Smooth muscle cell (in vitro differentiated cells): ENCODE data around the gene F8A1. TPM values are rescaled to one million over a fixed set of nuclear protein-coding genes. Genes with fewer than 3 reads are reported as not detected.

Experiments used
- DNase-seq: peaks from one replicate; lab custom pipeline; 2025; ENCODE audit not compliant: unreplicated experiment; lab: John Stamatoyannopoulos, UW
- H2AFZ ChIP-seq: fragments of 200-600 bp; sonication (generic); 2 replicates; pipeline ENCODE4 v1.6.0; 2016; ENCODE audit warnings: antibody characterized with exemption, low read depth, mild to moderate bottlenecking
- H3F3A ChIP-seq: fragments of 200-600 bp; sonication (generic); 2 replicates; pipeline ENCODE4 v1.6.0; 2017; ENCODE audit warnings: antibody characterized with exemption, low read depth
- H3K27ac ChIP-seq: fragments of 200-600 bp; sonication (generic); 2 replicates; pipeline ENCODE4 v1.5.1; 2016; ENCODE audit warnings: low read depth, mild to moderate bottlenecking
- H3K27me3 ChIP-seq: fragments of 200-600 bp; sonication (generic); 2 replicates; pipeline ENCODE4 v1.6.1; 2016; ENCODE audit warnings: low read depth, mild to moderate bottlenecking
- H3K36me3 ChIP-seq: fragments of 200-600 bp; sonication (generic); 2 replicates; pipeline ENCODE4 v1.5.1; 2016; ENCODE audit warnings: low read depth
- H3K4me1 ChIP-seq: fragments of 200-600 bp; sonication (generic); 2 replicates; pipeline ENCODE4 v1.5.1; 2016; ENCODE audit warnings: low read depth
- H3K4me2 ChIP-seq: fragments of 200-600 bp; sonication (generic); 2 replicates; pipeline ENCODE4 v1.6.0; 2016; ENCODE audit warnings: mild to moderate bottlenecking
- H3K4me3 ChIP-seq: fragments of 200-600 bp; sonication (generic); 2 replicates; pipeline ENCODE4 v1.5.1; 2016; ENCODE audit warnings: mild to moderate bottlenecking
- H3K79me2 ChIP-seq: fragments of 200-600 bp; sonication (generic); 2 replicates; pipeline ENCODE4 v1.6.0; 2016; ENCODE audit warnings: low read depth, mild to moderate bottlenecking
- H3K9ac ChIP-seq: fragments of 200-600 bp; sonication (generic); 2 replicates; pipeline ENCODE4 v1.6.0; 2016; ENCODE audit warnings: low read depth
- H3K9me3 ChIP-seq: fragments of 200-600 bp; sonication (generic); replicated peaks from 2 replicates; pipeline ENCODE4 v1.5.1; 2016; ENCODE audit warnings: low read depth
- H4K20me1 ChIP-seq: fragments of 200-600 bp; sonication (generic); 2 replicates; pipeline ENCODE4 v1.6.0; 2016; ENCODE audit warnings: low read depth
- WGBS: methylation state at CpG from one replicate; pipeline ENCODE4 v1.1.7; 2016; ENCODE audit warnings: low lambda C conversion rate; 5-methylcytosine and 5-hydroxymethylcytosine counted together
- polyA plus RNA-seq: library from polyadenylated mRNA; unstranded; fragments of >200 nt; fragmentation: Nextera tagmentation; extraction: Ambion mirVana; gene quantifications from 2 replicates; pipeline ENCODE4 v1.2.1, GENCODE V29; 2016
- total RNA-seq: library from RNA; depleted of rRNA; stranded (reverse); fragments of >200 nt; gene quantifications from 2 replicates; pipeline ENCODE4 v1.2.3, GENCODE V29; 2014
- TF ChIP-seq, protein P1 (sequence below): fragments of 200-600 bp; sonication (generic); IDR thresholded peaks from 2 replicates; pipeline ENCODE4 v1.5.1; 2017; ENCODE audit warnings: borderline replicate concordance, mild to moderate bottlenecking, antibody characterized with exemption; ENCODE audit not compliant: insufficient read depth, poor library complexity, severe bottlenecking

The F8A1 gene
- total and polyA plus RNA-seq, 2 experiments from 2014 or later, result 7.5 to 38.2 TPM

GRCh38 chrX:154890990-154891639 lies 5.0 kb downstream of the F8A1 start:
- H3K27me3 ChIP-seq, result no peaks in the 10 kb centered on the region
- 46% methylated on average over 1 of the region's 1 CpG for WGBS
- no peak overlapping the region for H3K4me3 ChIP-seq
- no peaks in the 10 kb centered on the region for H4K20me1 ChIP-seq
- no peak overlapping the region for H3K27ac ChIP-seq
- no peaks in the 10 kb centered on the region for H3K4me1 ChIP-seq
- H3K4me2 ChIP-seq, result no peak overlapping the region
- no peaks in the 10 kb centered on the region for H3K9me3 ChIP-seq
- no peaks in the 10 kb centered on the region for H3F3A ChIP-seq
- H2AFZ ChIP-seq, result no peak overlapping the region
- no peaks in the 10 kb centered on the region for H3K79me2 ChIP-seq
- DNase-seq, result no peak
- no peak overlapping the region for H3K9ac ChIP-seq
- TF ChIP-seq, protein P1, sequence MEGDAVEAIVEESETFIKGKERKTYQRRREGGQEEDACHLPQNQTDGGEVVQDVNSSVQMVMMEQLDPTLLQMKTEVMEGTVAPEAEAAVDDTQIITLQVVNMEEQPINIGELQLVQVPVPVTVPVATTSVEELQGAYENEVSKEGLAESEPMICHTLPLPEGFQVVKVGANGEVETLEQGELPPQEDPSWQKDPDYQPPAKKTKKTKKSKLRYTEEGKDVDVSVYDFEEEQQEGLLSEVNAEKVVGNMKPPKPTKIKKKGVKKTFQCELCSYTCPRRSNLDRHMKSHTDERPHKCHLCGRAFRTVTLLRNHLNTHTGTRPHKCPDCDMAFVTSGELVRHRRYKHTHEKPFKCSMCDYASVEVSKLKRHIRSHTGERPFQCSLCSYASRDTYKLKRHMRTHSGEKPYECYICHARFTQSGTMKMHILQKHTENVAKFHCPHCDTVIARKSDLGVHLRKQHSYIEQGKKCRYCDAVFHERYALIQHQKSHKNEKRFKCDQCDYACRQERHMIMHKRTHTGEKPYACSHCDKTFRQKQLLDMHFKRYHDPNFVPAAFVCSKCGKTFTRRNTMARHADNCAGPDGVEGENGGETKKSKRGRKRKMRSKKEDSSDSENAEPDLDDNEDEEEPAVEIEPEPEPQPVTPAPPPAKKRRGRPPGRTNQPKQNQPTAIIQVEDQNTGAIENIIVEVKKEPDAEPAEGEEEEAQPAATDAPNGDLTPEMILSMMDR, result no peak
- H3K36me3 ChIP-seq, result no peaks in the 10 kb centered on the region

- Histone ChIP-seq H3K4me3 (no peak overlapping the region), H3K4me2 (no peak overlapping the region), H4K20me1 (no peaks in the 10 kb centered on the region), H3K27ac (no peak overlapping the region), H2AFZ (no peak overlapping the region), H3K9me3 (no peaks in the 10 kb centered on the region), H3K4me1 (no peaks in the 10 kb centered on the region), H3K79me2 (no peaks in the 10 kb centered on the region), H3K27me3 (no peaks in the 10 kb centered on the region), H3K36me3 (no peaks in the 10 kb centered on the region), H3F3A (no peaks in the 10 kb centered on the region), H3K9ac (no peak overlapping the region)
- no peak for DNase-seq
- 61% methylated on average over 1 of the region's 1 CpG for WGBS
- TF ChIP-seq, protein P1, result no peak
These were observed 6.1 kb downstream of the F8A1 start for GRCh38 chrX:154892296-154892695.

DNA sequence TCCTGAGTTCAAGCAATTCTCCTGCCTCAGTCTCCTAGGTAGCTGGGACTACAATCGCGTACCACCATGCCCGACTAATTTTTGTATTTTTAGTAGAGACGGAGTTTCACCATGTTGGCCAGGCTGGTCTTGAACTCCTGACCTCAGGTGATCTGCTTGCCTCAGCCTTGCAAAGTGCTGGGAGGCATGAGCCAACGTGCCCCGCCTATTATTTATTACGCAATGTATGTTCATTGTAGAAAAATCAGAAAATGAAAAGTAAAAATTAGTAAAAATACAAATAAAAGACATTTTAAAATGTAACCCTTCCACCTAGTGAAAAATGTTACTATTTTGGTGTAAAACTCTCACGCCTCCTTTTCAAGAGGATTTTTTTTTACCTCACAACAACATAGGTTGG lies 14.2 kb downstream of the F8A1 start:
- no peak overlapping the region for H3K4me3 ChIP-seq
- H3K27me3 ChIP-seq, result no peaks in the 10 kb centered on the region
- H3F3A ChIP-seq, result no peaks in the 10 kb centered on the region
- no peak for DNase-seq
- WGBS, result 85% methylated on average over 8 of the region's 8 CpGs
- no peak overlapping the region for H3K9ac ChIP-seq
- no peaks in the 10 kb centered on the region for H3K36me3 ChIP-seq
- TF ChIP-seq, protein P1, result no peak
- H3K9me3 ChIP-seq, result no peaks in the 10 kb centered on the region
- no peaks in the 10 kb centered on the region for H4K20me1 ChIP-seq
- H2AFZ ChIP-seq, result no peak overlapping the region
- H3K4me1 ChIP-seq, result no peaks in the 10 kb centered on the region
- H3K79me2 ChIP-seq, result no peaks in the 10 kb centered on the region
- no peak overlapping the region for H3K27ac ChIP-seq
- no peak overlapping the region for H3K4me2 ChIP-seq

- Histone ChIP-seq H3K9ac (no peak overlapping the region), H4K20me1 (no peaks in the 10 kb centered on the region), H3K79me2 (no peaks in the 10 kb centered on the region), H3K9me3 (no peaks in the 10 kb centered on the region), H3K36me3 (no peaks in the 10 kb centered on the region), H2AFZ (no peak overlapping the region), H3F3A (no peaks in the 10 kb centered on the region), H3K4me3 (no peak overlapping the region), H3K4me1 (no peaks in the 10 kb centered on the region), H3K4me2 (no peak overlapping the region), H3K27me3 (no peaks in the 10 kb centered on the region), H3K27ac (no peak overlapping the region)
- TF ChIP-seq, protein P1, result no peak
- no peak for DNase-seq
- WGBS, result 52% methylated on average over 1 of the region's 1 CpG
These were observed 16.3 kb downstream of the F8A1 start for GRCh38 chrX:154902408-154902807.
